GM18499 (cell line): ENCODE results near the gene PCNX4.
"Not testable (repeated sequence)": the region's sequence is repeated elsewhere in the genome, so short reads cannot be mapped to it uniquely, and the experiment has no call there.

Experiments
- ATAC-seq: cut with Tn5 transposase; IDR thresholded peaks from one replicate; pipeline ENCODE4 v1.9.1; 2021; ENCODE audit warnings: moderate number of reproducible peaks; ENCODE audit not compliant: insufficient read depth, unreplicated experiment

Gene PCNX4

GRCh38 chr14:60091550-60092525 lies at the start of gene PCNX4:
Gene PCNX4 (plus strand): TSS chr14:60091923. CDS start chr14:60107639, 15,716 bp downstream.
- peak; percentile 88 for ATAC-seq

- not testable (repeated sequence) for ATAC-seq
Measured at GRCh38 chr14:60047976-60048375, 43.7 kb upstream of the PCNX4 start.

GRCh38 chr14:60051721-60052221 lies 40.0 kb upstream of the PCNX4 start:
- no peak for ATAC-seq

GRCh38 chr14:60058087-60058486 lies 33.6 kb upstream of the PCNX4 start:
- ATAC-seq, result no peak

- no peak for ATAC-seq
Measured at GRCh38 chr14:60061371-60061770, 30.4 kb upstream of the PCNX4 start.

GRCh38 chr14:60064491-60065072 lies 27.1 kb upstream of the PCNX4 start:
- ATAC-seq, result no peak

GRCh38 chr14:60067882-60068281 lies 23.8 kb upstream of the PCNX4 start:
- ATAC-seq, result no peak

- no peak for ATAC-seq
Measured at GRCh38 chr14:60079723-60080122, 12.0 kb upstream of the PCNX4 start.

GRCh38 chr14:60085085-60085484 lies 6.6 kb upstream of the PCNX4 start:
- no peak for ATAC-seq

- no peak for ATAC-seq
Measured at GRCh38 chr14:60085693-60086092, 6.0 kb upstream of the PCNX4 start.

- no peak for ATAC-seq
Measured at GRCh38 chr14:60087668-60088067, 4.1 kb upstream of the PCNX4 start.

GRCh38 chr14:60089221-60089620 lies 2.5 kb upstream of the PCNX4 start:
- no peak for ATAC-seq

GRCh38 chr14:60090864-60091519 lies 731 bp upstream of the PCNX4 start:
- ATAC-seq, result no peak

GRCh38 chr14:60092526-60092920 lies 800 bp downstream of the PCNX4 start:
- ATAC-seq, result no peak

GRCh38 chr14:60093080-60093479 lies 1.4 kb downstream of the PCNX4 start:
- ATAC-seq, result no peak

- no peak for ATAC-seq
Measured at GRCh38 chr14:60093606-60094005, 1.9 kb downstream of the PCNX4 start.

GRCh38 chr14:60094306-60094897 lies 2.7 kb downstream of the PCNX4 start:
- ATAC-seq, result no peak

GRCh38 chr14:60095231-60095630 lies 3.5 kb downstream of the PCNX4 start:
- ATAC-seq, result no peak

GRCh38 chr14:60095781-60096450 lies 4.2 kb downstream of the PCNX4 start:
- no peak for ATAC-seq

- ATAC-seq, result no peak
Measured at GRCh38 chr14:60097974-60098373, 6.3 kb downstream of the PCNX4 start.
